IMR-90 (cell line): Measurements from ENCODE around the gene NAV2. TPM values are rescaled to one million over a fixed set of nuclear protein-coding genes. Genes with fewer than 3 reads are reported as not detected.
A peak's percentile ranks its signal among the peaks of the same experiment; 100 is the strongest.

Source experiments
- ATAC-seq: fragments of 200-7000 bp; cut with Tn5 transposase; 2 replicates; pipeline ENCODE4 v1.9.1; 2020; ENCODE audit warnings: low read depth, mild to moderate bottlenecking, moderate library complexity
- BruUV-seq: library from RNA; stranded (reverse); fragments of 400-500 nt; replicated peaks from 2 replicates; lab custom pipeline; 2021; lab: Mats Ljungman, UMichigan
- CTCF ChIA-PET: fragments of 300-600 bp; formaldehyde crosslinking; extraction: SDS; loops from one replicate; lab custom pipeline; 2021; ENCODE audit warnings: antibody characterized with exemption; lab: Yijun Ruan, JAX
- POLR2A ChIA-PET: fragments of 300-600 bp; sonication (Branson Sonifier 250); formaldehyde crosslinking; loops from one replicate; lab custom pipeline; 2022; ENCODE audit warnings: antibody characterized with exemption; ENCODE audit not compliant: unreplicated experiment; lab: Charles Lee
- DNase-seq: peaks from one replicate; pipeline ENCODE4 v3.0.0; 2013
- H2AFZ ChIP-seq: replicated peaks from 2 replicates; pipeline ENCODE3; 2013; ENCODE audit warnings: low read length, mild to moderate bottlenecking; ENCODE audit not compliant: poor library complexity
- H2AK5ac ChIP-seq: 2 replicates; pipeline ENCODE4 v1.6.1; 2013; ENCODE audit warnings: low read depth, low read length, inconsistent platforms
- H2AK9ac ChIP-seq: replicated peaks from 2 replicates; pipeline ENCODE3; 2013; ENCODE audit warnings: mild to moderate bottlenecking, low read depth, low read length, moderate library complexity; ENCODE audit not compliant: poor library complexity
- H2BK120ac ChIP-seq: 2 replicates; pipeline ENCODE4 v1.6.1; 2013; ENCODE audit warnings: low read depth, low read length, inconsistent platforms
- H2BK15ac ChIP-seq: 3 replicates; pipeline ENCODE4 v1.6.1; 2013; ENCODE audit warnings: low read depth, low read length, inconsistent platforms
- H2BK20ac ChIP-seq: 2 replicates; pipeline ENCODE4 v1.6.1; 2013; ENCODE audit warnings: low read depth, mild to moderate bottlenecking, inconsistent platforms, low read length, moderate library complexity
- H2BK5ac ChIP-seq: 2 replicates; pipeline ENCODE4 v1.6.1; 2013; ENCODE audit warnings: mild to moderate bottlenecking, low read depth, low read length, inconsistent platforms; ENCODE audit not compliant: poor library complexity, severe bottlenecking
- H3K14ac ChIP-seq: replicated peaks from 2 replicates; pipeline ENCODE4 v1.6.1; 2013; ENCODE audit warnings: low read depth, low read length, inconsistent platforms
- H3K18ac ChIP-seq: 2 replicates; pipeline ENCODE4 v1.6.1; 2013; ENCODE audit warnings: low read depth, low read length, control low read depth
- H3K23ac ChIP-seq: 2 replicates; pipeline ENCODE4 v1.6.1; 2013; ENCODE audit warnings: low read depth, low read length, inconsistent platforms
- H3K27ac ChIP-seq: 2 replicates; pipeline ENCODE4 v1.5.1; 2013; ENCODE audit warnings: mild to moderate bottlenecking, control low read depth, low read length; ENCODE audit not compliant: insufficient read depth
- H3K27me3 ChIP-seq: 2 replicates; pipeline ENCODE4 v1.6.1; 2013; ENCODE audit warnings: low read length; ENCODE audit not compliant: control insufficient read depth, insufficient read depth
- H3K36me3 ChIP-seq: 2 replicates; pipeline ENCODE4 v1.6.1; 2013; ENCODE audit warnings: low read length, mixed read lengths; ENCODE audit not compliant: control insufficient read depth, insufficient read depth
- H3K4ac ChIP-seq: 2 replicates; pipeline ENCODE4 v1.6.1; 2013; ENCODE audit warnings: low read depth, low read length, inconsistent platforms
- H3K4me1 ChIP-seq: 2 replicates; pipeline ENCODE4 v1.6.1; 2013; ENCODE audit warnings: low read length, mixed read lengths; ENCODE audit not compliant: control insufficient read depth, insufficient read depth
- H3K4me2 ChIP-seq: 2 replicates; pipeline ENCODE4 v1.6.1; 2013; ENCODE audit warnings: low read depth, mild to moderate bottlenecking, control low read depth, low read length, moderate library complexity
- H3K4me3 ChIP-seq: 2 replicates; pipeline ENCODE4 v1.5.1; 2013; ENCODE audit warnings: low read depth, mild to moderate bottlenecking, control low read depth, low read length, moderate library complexity; ENCODE audit not compliant: insufficient read depth
- H3K56ac ChIP-seq: 2 replicates; pipeline ENCODE4 v1.6.1; 2013; ENCODE audit warnings: low read length, inconsistent platforms; ENCODE audit not compliant: insufficient read depth; ENCODE audit errors: extremely low read depth
- H3K79me1 ChIP-seq, 2 experiments: 2 replicates each; pipeline ENCODE4 v1.6.1; 2013; ENCODE audit warnings: low read length in 2 of 2, inconsistent platforms in 1 of 2, low read depth in 1 of 2
- H3K9ac ChIP-seq: 2 replicates; pipeline ENCODE4 v1.6.1; 2013; ENCODE audit warnings: low read depth, low read length, control low read depth
- H3K9me1 ChIP-seq: 2 replicates; pipeline ENCODE4 v1.6.1; 2013; ENCODE audit warnings: low read length, inconsistent platforms; ENCODE audit not compliant: insufficient read depth
- H3K9me3 ChIP-seq: 2 replicates; pipeline ENCODE4 v1.6.1; 2013; ENCODE audit warnings: low read length; ENCODE audit not compliant: control insufficient read depth, insufficient read depth
- H4K20me1 ChIP-seq: 2 replicates; pipeline ENCODE4 v1.6.1; 2013; ENCODE audit warnings: low read length, inconsistent platforms; ENCODE audit not compliant: insufficient read depth
- H4K5ac ChIP-seq: 2 replicates; pipeline ENCODE4 v1.6.1; 2013; ENCODE audit warnings: mild to moderate bottlenecking, low read depth, low read length, control low read depth
- H4K8ac ChIP-seq, 2 experiments: 2 replicates each; pipeline ENCODE4 v1.6.1; 2013; ENCODE audit warnings: low read depth in 2 of 2, low read length in 2 of 2, control low read depth in 1 of 2, inconsistent platforms in 1 of 2
- H4K91ac ChIP-seq: 2 replicates; pipeline ENCODE4 v1.6.1; 2013; ENCODE audit warnings: low read depth, low read length, inconsistent platforms; ENCODE audit not compliant: insufficient read depth
- NFE2L2 ChIP-seq: fragments of 150-350 bp; IDR thresholded peaks from 2 replicates; pipeline ENCODE4 v1.6.1; 2016; ENCODE audit warnings: low read depth, mild to moderate bottlenecking, low read length
- WGBS, 2 experiments: methylation state at CpG; one replicate each; pipeline versions ENCODE4 v1.1.5 to v1.1.7; 2013; ENCODE audit warnings: missing lambda C conversion rate in 2 of 2; ENCODE audit not compliant: insufficient read length in 1 of 2; ENCODE audit errors: extremely low coverage in 2 of 2; 5-methylcytosine and 5-hydroxymethylcytosine counted together
- dilution Hi-C: fragments of 300-500 bp; cut with HindIII; formaldehyde crosslinking; loops from one replicate; pipeline ENCODE4 v1.14.3; 2018; ENCODE audit warnings: low sequenced_read_pairs; ENCODE audit not compliant: unreplicated experiment
- in situ Hi-C: fragments of 300-500 bp; cut with MboI; formaldehyde crosslinking; loops from 3 replicates; pipeline ENCODE4 v1.14.3; 2019; ENCODE audit warnings: low sequenced_read_pairs, inconsistent platforms, mixed read lengths
- intact Hi-C: fragments of 100-400 bp; cut with micrococcal nuclease; formaldehyde crosslinking; loops from 2 replicates; pipeline ENCODE4 v1.10.0; 2022
- polyA plus RNA-seq, 3 experiments: library from polyadenylated mRNA; depleted of rRNA; stranded (reverse); fragments of >200 nt; gene quantifications; 2 replicates each; pipeline ENCODE4 v1.2.3, GENCODE V29; 2012; ENCODE audit warnings: low replicate concordance in 1 of 3
- total RNA-seq: library from RNA; depleted of rRNA; stranded (reverse); fragments of >200 nt; gene quantifications from 2 replicates; pipeline ENCODE4 v1.2.3, GENCODE V29; 2012
- TF ChIP-seq, protein P1 (sequence below): fragments of 150-350 bp; IDR thresholded peaks from 2 replicates; pipeline ENCODE4 v1.6.1; 2016; ENCODE audit warnings: low read depth, mild to moderate bottlenecking, low read length, moderate library complexity, borderline replicate concordance

NAV2 gene
- total and polyA plus RNA-seq, 2 of the 4 experiments (the other 2 are of a cell fraction): 4.5 to 12.6 TPM

DNA sequence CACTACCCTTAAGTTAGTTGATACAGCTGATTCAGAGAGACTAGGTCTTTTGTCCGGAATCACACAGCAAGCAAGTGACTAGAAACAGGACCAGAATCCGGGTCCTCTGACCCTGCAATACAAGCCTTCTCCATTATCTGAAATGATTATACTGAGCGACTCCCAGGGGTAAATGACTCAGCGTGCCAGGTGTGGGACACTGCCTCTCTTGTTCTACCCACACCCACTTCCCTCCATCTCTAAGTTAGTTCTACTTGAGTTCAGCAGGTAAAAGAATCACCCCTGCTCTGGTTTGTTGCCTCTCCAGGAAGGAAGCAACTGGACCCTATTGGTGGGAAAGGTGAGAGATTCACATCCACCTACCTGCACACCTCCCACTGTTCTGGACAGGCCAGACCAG, 290.7 kb downstream of the NAV2 start:
- TF ChIP-seq, protein P1, sequence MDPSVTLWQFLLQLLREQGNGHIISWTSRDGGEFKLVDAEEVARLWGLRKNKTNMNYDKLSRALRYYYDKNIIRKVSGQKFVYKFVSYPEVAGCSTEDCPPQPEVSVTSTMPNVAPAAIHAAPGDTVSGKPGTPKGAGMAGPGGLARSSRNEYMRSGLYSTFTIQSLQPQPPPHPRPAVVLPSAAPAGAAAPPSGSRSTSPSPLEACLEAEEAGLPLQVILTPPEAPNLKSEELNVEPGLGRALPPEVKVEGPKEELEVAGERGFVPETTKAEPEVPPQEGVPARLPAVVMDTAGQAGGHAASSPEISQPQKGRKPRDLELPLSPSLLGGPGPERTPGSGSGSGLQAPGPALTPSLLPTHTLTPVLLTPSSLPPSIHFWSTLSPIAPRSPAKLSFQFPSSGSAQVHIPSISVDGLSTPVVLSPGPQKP: no peak
- TF ChIP-seq NFE2L2: no peak
- Histone ChIP-seq H4K5ac (no peak overlapping the region), H4K20me1 (0 out of 2 replicates have a peak, but pooled peaks cover 2% of the 10 kb centered on the region), H3K4me2 (no peak overlapping the region), H3K36me3 (0 out of 2 replicates have a peak, but pooled peaks cover 2% of the 10 kb centered on the region), H3K4ac (no peak overlapping the region), H3K79me1 (peaks cover 4 to 6% of the 10 kb centered on the region in 2 experiments; a peak in 2 of 4 replicates), H3K18ac (no peak overlapping the region), H3K27me3 (no peaks in the 10 kb centered on the region), H3K9ac (no peak overlapping the region), H3K9me3 (no peaks in the 10 kb centered on the region), H2AK5ac (0 out of 2 replicates have a peak overlapping the region, but pooled peaks have one; percentile 6), H3K4me3 (no peak overlapping the region), H3K14ac (no peak overlapping the region), H2BK5ac (no peak overlapping the region), H2BK20ac (no peak overlapping the region), H3K56ac (no peak overlapping the region), H4K8ac (no peak overlapping the region), H3K4me1 (no peaks in the 10 kb centered on the region), H3K27ac (no peak overlapping the region), H3K9me1 (no peaks in the 10 kb centered on the region), H2BK120ac (no peak overlapping the region), H3K23ac (no peak overlapping the region), H2AFZ (no peak overlapping the region), H2BK15ac (no peak overlapping the region), H4K91ac (no peak overlapping the region), H2AK9ac (no peak overlapping the region)
- in situ Hi-C loops (no loop called here), dilution Hi-C loops (no loop called here), intact Hi-C loops (no loop called here)
- WGBS, 2 experiments: 93% methylated on average over 2 of the region's 4 CpGs; no CpG with 5 or more reads in 1 of the 2 experiments
- no peak for DNase-seq
- no TSS peak for BruUV-seq
- CTCF ChIA-PET: no interaction called here
- POLR2A ChIA-PET: no interaction called here
- ATAC-seq: no peak
